Activated B cell treated with CpG ODN at 0.5 μM for 24 hours (primary cell): ENCODE results near the gene BBS1. TPM values are rescaled to one million over a fixed set of nuclear protein-coding genes. Genes with fewer than 3 reads are reported as not detected.
"Not testable (repeated sequence)": the region's sequence is repeated elsewhere in the genome, so short reads cannot be mapped to it uniquely, and the experiment has no call there.

Experiments used
- ATAC-seq: fragments of 200-7000 bp; cut with Tn5 transposase; one replicate; pipeline ENCODE4 v1.10.0; 2021; ENCODE audit warnings: low read depth, mild to moderate bottlenecking, moderate library complexity
- CTCF ChIA-PET: fragments of 350-600 bp; sonication (Branson Sonifier 250); formaldehyde crosslinking; loops from one replicate; lab custom pipeline; 2021; ENCODE audit warnings: antibody characterized with exemption; lab: Charles Lee
- POLR2A ChIA-PET: fragments of 350-600 bp; sonication (Branson Sonifier 250); formaldehyde crosslinking; loops from one replicate; lab custom pipeline; 2021; ENCODE audit warnings: antibody characterized with exemption; lab: Charles Lee
- DNase-seq: peaks from one replicate; pipeline ENCODE4 v3.0.0; 2022
- H3K27ac Mint-ChIP-seq: one replicate; pipeline ENCODE4 v1.8.0; 2020; ENCODE audit warnings: mixed read lengths
- H3K27me3 Mint-ChIP-seq: one replicate; pipeline ENCODE4 v1.8.0; 2021; ENCODE audit warnings: mixed read lengths
- H3K36me3 Mint-ChIP-seq: one replicate; pipeline ENCODE4 v1.8.0; 2021; ENCODE audit warnings: low read depth, mixed read lengths
- H3K4me1 Mint-ChIP-seq: one replicate; pipeline ENCODE4 v1.8.0; 2021; ENCODE audit warnings: mixed read lengths
- H3K4me3 Mint-ChIP-seq: one replicate; pipeline ENCODE4 v1.8.0; 2020; ENCODE audit warnings: mild to moderate bottlenecking, mixed read lengths
- H3K9me3 Mint-ChIP-seq: one replicate; pipeline ENCODE4 v1.8.0; 2020; ENCODE audit warnings: mixed read lengths
- intact Hi-C: fragments of 100-400 bp; cut with micrococcal nuclease; formaldehyde crosslinking; loops from one replicate; pipeline ENCODE4 v1.15.1; 2024
- total RNA-seq: library from RNA; stranded (reverse); gene quantifications from 2 replicates; pipeline ENCODE4 v1.2.3, GENCODE V29; 2022
- TF ChIP-seq, protein P1 (sequence below): fragments of 200-600 bp; IDR thresholded peaks from one replicate; pipeline ENCODE4 v1.8.0; 2022; ENCODE audit warnings: antibody characterized with exemption, mild to moderate bottlenecking

Gene BBS1
- total RNA-seq, 1 donor from 2014 or later: 38.8 TPM

- CTCF ChIA-PET: no interaction called here
- intact Hi-C loops: loop anchor here (10.0 kb wide), 1 partner anchor 303 kb away; the partner anchor contains the start of gene RCE1
- H3K4me3 Mint-ChIP-seq: no peak overlapping the region
Measured at GRCh38 chr11:66541892-66542291, 31.5 kb downstream of the BBS1 start.

GRCh38 chr11:66542362-66542761, 31.9 kb downstream of the BBS1 start:
- intact Hi-C loops: loop anchor here (10.0 kb wide), 1 partner anchor 302 kb away; the partner anchor contains the start of gene RCE1

More at GRCh38 chr11:66541892-66542291, 31.5 kb downstream of the BBS1 start:
- DNase-seq (no peak), ATAC-seq (no peak)
- Mint-ChIP-seq H3K9me3 (no peaks in the 10 kb centered on the region), H3K27me3 (no peaks in the 10 kb centered on the region), H3K36me3 (peaks cover 50% of the 10 kb centered on the region), H3K27ac (peak overlapping the region; percentile 21), H3K4me1 (peaks cover 34% of the 10 kb centered on the region)
- TF ChIP-seq, protein P1, sequence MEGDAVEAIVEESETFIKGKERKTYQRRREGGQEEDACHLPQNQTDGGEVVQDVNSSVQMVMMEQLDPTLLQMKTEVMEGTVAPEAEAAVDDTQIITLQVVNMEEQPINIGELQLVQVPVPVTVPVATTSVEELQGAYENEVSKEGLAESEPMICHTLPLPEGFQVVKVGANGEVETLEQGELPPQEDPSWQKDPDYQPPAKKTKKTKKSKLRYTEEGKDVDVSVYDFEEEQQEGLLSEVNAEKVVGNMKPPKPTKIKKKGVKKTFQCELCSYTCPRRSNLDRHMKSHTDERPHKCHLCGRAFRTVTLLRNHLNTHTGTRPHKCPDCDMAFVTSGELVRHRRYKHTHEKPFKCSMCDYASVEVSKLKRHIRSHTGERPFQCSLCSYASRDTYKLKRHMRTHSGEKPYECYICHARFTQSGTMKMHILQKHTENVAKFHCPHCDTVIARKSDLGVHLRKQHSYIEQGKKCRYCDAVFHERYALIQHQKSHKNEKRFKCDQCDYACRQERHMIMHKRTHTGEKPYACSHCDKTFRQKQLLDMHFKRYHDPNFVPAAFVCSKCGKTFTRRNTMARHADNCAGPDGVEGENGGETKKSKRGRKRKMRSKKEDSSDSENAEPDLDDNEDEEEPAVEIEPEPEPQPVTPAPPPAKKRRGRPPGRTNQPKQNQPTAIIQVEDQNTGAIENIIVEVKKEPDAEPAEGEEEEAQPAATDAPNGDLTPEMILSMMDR: no peak
- POLR2A ChIA-PET: interaction anchor here (0.6 to 1.2 kb wide), 2 partner anchors 135 to 290 kb away, joined by 3 read pairs; no protein-coding TSS in a partner anchor

DNA sequence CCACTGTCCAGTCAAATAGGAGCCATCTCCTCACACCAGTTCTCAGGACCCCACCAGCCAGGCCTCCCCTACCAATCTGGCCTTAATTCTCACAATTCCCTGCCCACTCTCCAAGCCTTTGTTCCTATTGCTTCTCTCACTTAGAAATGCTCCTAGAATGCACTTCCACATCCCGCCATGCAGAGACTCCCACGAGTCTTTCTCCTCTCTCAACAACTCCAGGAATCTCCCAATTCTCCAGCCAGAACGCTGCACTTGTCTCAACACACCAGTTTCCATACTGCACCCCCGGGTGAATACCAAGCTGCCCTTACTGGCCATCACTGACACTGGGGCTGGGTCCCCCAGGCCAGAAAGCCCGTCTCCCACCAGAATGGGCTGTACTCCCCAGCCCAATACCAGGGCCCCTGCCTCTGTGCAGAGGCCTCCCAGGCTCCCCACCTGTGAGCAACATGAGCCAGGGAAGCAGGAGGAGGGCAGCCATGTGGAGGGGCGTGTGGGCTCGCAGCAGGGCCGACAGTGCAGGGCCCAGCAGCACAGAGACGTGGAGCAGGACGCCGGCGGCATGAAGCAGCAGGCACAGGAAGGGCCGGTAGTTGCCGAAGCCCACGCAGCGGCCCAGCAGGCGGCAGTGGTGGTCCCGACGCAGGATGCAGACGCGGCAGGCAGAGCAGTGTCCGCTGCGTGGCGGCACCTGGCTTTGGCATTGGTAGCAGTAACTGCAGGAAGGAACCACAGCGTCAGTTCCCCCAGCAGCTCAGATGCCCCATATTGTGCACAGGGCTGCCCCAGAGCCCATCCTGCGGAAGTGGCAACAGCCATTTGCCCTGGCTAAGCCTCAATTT, 33.0 kb downstream of the BBS1 start:
- H3K27ac Mint-ChIP-seq: peak overlapping the region; percentile 82
- DNase-seq: peak; percentile 59
- CTCF ChIA-PET: interaction anchor here (0.5 to 1.9 kb wide), 3 partner anchors 36 to 135 kb away, joined by 3 to 6 read pairs (median 4); no protein-coding TSS in a partner anchor
- peaks cover 39% of the 10 kb centered on the region for H3K36me3 Mint-ChIP-seq
- TF ChIP-seq, protein P1: no peak
- H3K4me1 Mint-ChIP-seq: peaks cover 35% of the 10 kb centered on the region
- H3K27me3 Mint-ChIP-seq: no peaks in the 10 kb centered on the region
- peak overlapping the region; percentile 53 for H3K4me3 Mint-ChIP-seq
- intact Hi-C loops: loop anchor here (1.0 to 10.0 kb wide), 2 partner anchors 135 to 301 kb away; partner anchors contain the start of gene RCE1
- H3K9me3 Mint-ChIP-seq: no peaks in the 10 kb centered on the region
- peak; percentile 51 for ATAC-seq
- POLR2A ChIA-PET: interaction anchor here (0.5 to 1.0 kb wide), 4 partner anchors 73 to 135 kb away, joined by 4 to 6 read pairs (median 4); partner anchors contain the start of genes RBM14, RBM4 and RBM4B

More at GRCh38 chr11:66542362-66542761, 31.9 kb downstream of the BBS1 start:
- H3K4me3 Mint-ChIP-seq: no peak overlapping the region
- DNase-seq (no peak), ATAC-seq (no peak)
- CTCF ChIA-PET: no interaction called here
- no peaks in the 10 kb centered on the region for H3K27me3 Mint-ChIP-seq
- POLR2A ChIA-PET: interaction anchor here (0.6 to 1.2 kb wide), 2 partner anchors 135 to 289 kb away, joined by 3 read pairs; no protein-coding TSS in a partner anchor
- TF ChIP-seq, protein P1: no peak
- H3K4me1 Mint-ChIP-seq: peaks cover 35% of the 10 kb centered on the region
- H3K36me3 Mint-ChIP-seq: peaks cover 45% of the 10 kb centered on the region
- H3K27ac Mint-ChIP-seq: peak overlapping the region; percentile 19
- H3K9me3 Mint-ChIP-seq: no peaks in the 10 kb centered on the region

GRCh38 chr11:66544952-66545351, 34.5 kb downstream of the BBS1 start:
- DNase-seq, H3K27me3 Mint-ChIP-seq, H3K9me3 Mint-ChIP-seq, ATAC-seq: not testable (repeated sequence)
- H3K36me3 Mint-ChIP-seq: peaks cover 31% of the 10 kb centered on the region
- peaks cover 35% of the 10 kb centered on the region for H3K4me1 Mint-ChIP-seq
- ChIA-PET POLR2A (interaction anchor here (0.6 to 3.6 kb wide), 15 partner anchors 9 to 684 kb away, joined by 3 to 58 read pairs (median 6); partner anchors contain the start of genes BBS1, DPP3, MRPL11 and PELI3), CTCF (interaction anchor here (1.9 to 2.1 kb wide), 3 partner anchors 35 to 134 kb away, joined by 4 to 18 read pairs (median 6); partner anchors contain the start of gene RBM4B)
- intact Hi-C loops: loop anchor here (5.0 to 10.0 kb wide), 2 partner anchors 72 to 300 kb away; partner anchors contain the start of genes RBM14 and RCE1
- peak overlapping the region; percentile 77 for H3K4me3 Mint-ChIP-seq
- H3K27ac Mint-ChIP-seq: peak overlapping the region; percentile 57

DNA sequence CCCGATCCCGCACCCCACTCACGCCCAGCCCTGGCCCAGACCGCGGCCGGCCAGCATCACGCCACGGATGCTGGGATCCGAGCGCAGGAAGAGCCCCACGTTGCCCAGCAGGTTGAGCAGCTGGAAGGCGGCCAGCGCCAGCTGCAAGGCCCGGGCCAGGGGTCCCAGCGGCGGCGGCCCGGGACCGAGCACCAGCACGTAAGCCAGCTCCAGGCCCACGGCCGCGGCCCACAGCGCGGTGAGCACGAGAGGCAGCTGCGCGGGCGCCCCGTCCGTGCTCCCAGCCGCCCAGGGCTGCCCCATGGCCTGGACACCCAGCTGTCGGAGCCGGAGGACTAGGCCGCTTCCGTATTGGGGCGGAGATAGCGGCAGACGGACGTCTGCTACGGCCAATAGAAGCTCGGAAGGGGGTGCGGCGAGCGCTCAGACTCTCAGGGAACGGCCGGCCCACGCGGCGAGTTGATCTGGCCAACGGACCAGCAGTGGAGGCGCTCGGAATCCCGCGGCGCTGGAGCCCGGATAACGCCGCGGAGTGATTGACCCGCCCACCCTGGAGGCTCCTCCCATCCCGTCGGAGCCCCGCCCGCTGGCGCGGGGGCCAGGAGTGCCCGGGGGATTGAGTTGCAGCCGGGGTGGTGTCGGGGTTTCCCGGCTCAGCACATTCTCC, 35.4 kb downstream of the BBS1 start, which contains the start of gene ZDHHC24:
TSS of gene ZDHHC24 (minus strand) at position 348 of the 667 bp plus-strand sequence. CDS start at position 303, 45 bp downstream.
- intact Hi-C loops: loop anchor here (1.0 to 10.0 kb wide), 8 partner anchors 22 to 299 kb away; partner anchors contain the start of genes BBS1, CTSF, DPP3 and RBM14
- DNase-seq (peak; percentile 86), ATAC-seq (peak; percentile 85)
- no peaks in the 10 kb centered on the region for H3K9me3 Mint-ChIP-seq
- peaks cover 35% of the 10 kb centered on the region for H3K4me1 Mint-ChIP-seq
- TF ChIP-seq, protein P1: no peak
- ChIA-PET CTCF (interaction anchor here (0.6 to 2.1 kb wide), 3 partner anchors 34 to 154 kb away, joined by 3 to 18 read pairs (median 3); partner anchors contain the start of gene RBM4B), POLR2A (interaction anchor here (0.6 to 3.6 kb wide), 25 partner anchors 8 to 687 kb away, joined by 3 to 58 read pairs (median 4); partner anchors contain the start of genes BBS1, CD248, DPP3 and MRPL11)
- peak within 1 kb of the TSS; percentile 57 for H3K27ac Mint-ChIP-seq
- H3K27me3 Mint-ChIP-seq: no peaks in the 10 kb centered on the region
- H3K36me3 Mint-ChIP-seq: peaks cover 24% of the 10 kb centered on the region
- peak within 1 kb of the TSS; percentile 77 for H3K4me3 Mint-ChIP-seq
